ENCODE measurements around the gene ATRNL1.

ATRNL1 gene

DNA sequence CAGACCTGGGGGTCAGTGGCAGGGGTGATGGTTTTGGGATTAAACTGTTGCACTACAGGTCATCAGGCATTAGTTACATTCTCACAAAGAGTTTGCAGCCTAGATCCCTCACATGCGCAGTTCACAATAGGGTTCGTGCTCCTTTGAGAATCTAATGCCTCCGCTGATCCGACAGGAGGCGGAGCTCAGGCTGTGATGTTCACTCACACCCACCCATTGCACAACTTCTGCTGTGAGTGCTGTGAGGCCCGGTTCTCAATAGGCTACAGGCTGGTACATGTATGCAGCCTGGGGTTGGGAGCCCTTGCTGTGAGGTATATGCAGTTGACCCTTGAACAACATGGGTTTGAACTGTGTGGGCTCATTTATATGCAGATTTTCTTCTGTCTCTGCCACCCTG is 763.4 kb downstream of the ATRNL1 start:
- no peak for DNase-seq

DNA sequence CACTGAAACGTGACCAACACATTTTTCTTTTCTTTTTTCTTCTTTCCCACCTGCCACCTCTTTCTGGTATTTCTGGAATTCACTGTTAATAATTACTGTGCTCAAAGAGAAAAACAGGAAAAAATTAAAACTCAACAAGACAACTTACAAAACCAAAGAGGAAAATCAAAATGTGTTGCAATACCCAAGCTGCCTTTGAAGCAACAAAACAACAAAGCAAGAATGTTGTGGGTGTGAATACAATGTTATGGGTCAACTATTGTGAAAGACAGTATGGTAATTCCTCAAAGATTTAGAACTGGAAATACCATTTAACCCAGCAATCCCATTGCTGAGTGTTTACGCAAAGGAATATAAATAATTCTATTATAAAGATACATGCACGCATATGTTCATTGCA is 764.7 kb downstream of the ATRNL1 start:
- no peak for DNase-seq

GRCh38 chr10:115860182-115861107 is 767.3 kb downstream of the ATRNL1 start:
- no peak for DNase-seq

GRCh38 chr10:115861455-115861854 is 768.3 kb downstream of the ATRNL1 start:
- no peak for DNase-seq

DNA sequence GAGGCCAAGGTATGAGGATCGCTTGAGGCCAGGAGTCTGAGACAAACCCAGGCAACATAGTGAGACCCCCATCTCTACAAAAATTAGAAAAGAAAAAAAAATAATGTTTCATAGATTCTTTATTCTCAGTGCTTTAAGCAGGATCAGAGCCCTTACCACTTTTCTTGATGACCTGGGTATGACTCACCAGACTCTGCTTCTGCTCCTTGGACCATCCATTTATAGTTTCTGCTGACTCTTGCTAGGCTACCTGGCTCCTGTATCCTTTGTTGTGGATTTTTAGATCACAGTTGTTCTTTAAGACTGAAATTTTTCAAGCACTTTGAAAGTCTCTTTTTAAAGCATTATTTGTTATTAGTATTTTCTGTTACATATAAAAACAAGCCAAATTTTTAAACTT is 768.7 kb downstream of the ATRNL1 start:
- DNase-seq, result no peak

DNA sequence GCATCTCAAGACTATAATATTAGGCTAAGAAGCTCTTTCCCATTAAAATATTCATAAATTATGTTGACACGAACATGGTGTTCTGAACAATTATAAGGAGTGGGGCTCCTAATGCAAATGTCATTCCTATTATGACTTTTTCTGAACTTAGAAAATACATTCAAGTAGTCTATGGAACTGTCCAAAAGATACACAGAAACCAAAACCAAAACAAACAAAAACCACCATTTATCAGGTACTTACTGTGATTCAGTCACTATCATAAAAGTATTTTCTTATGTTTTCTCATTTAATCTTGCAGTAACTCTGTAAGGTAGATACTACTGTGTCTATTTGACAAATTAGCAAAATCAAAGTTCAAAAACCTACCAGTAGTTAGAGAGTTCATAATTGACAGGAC is 773.0 kb downstream of the ATRNL1 start:
- DNase-seq, result no peak

DNA sequence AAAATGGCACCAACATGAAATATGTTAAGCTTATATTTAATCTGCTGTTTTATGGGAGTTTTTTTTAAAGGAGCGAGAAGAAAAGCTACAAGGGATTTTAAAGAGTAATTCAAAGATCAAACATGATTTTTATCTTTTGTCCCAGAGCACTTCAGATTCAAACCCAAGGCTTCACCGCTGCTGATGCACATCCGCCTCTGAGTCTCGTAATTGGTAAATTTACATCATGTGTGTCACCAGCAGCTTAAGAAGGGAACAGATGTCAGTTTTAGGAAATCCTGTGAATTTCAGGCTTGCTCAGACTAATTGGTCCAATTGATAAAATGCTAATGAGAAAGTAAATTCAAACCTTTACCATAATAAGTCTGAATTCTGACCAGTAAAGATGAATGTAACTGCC is 773.5 kb downstream of the ATRNL1 start:
- DNase-seq, result no peak

GRCh38 chr10:115867305-115867704 is 774.1 kb downstream of the ATRNL1 start:
- no peak for DNase-seq

GRCh38 chr10:115871855-115872254 is 778.7 kb downstream of the ATRNL1 start:
- DNase-seq, result no peak

GRCh38 chr10:115875172-115875571 is 782.0 kb downstream of the ATRNL1 start:
- DNase-seq, result no peak

DNA sequence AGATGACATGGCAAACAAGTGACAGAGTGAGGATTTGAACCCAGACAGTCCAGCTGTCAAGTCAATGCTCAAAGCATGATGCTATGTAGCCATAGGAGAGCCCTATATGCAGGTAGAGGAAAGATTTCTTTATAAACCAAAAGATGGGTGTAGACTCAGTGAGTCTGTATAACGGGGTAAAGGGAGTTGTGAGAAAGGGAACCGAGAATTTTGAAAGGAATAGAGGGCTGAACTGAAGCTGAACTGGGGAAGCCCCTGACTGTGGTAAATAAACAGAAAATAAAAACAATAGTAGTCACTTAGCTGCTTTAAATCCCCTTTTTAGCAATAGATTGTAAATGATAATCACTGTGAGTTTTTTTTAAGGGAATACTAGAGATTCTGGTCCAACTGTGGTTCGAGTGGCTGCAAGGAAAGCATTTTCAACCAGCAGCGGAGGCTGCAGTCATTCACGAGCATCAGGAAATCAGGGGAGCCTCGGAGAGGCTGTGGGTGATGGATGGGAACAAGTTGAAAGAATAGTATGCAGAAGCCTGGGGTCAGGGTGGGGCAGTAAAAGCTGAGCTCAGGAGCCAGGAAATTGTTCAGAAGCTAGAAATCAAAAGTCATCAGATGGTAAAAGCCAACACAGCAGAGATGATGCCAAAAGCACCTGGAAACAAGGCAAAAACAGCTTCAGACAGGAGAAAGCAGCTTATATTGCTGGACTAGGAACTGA is 786.4 kb downstream of the ATRNL1 start:
- no peak for DNase-seq

GRCh38 chr10:115882021-115882420 is 788.9 kb downstream of the ATRNL1 start:
- no peak for DNase-seq

GRCh38 chr10:115883372-115883771 is 790.2 kb downstream of the ATRNL1 start:
- DNase-seq, result no peak

GRCh38 chr10:115884331-115884730 is 791.2 kb downstream of the ATRNL1 start:
- DNase-seq, result no peak

DNA sequence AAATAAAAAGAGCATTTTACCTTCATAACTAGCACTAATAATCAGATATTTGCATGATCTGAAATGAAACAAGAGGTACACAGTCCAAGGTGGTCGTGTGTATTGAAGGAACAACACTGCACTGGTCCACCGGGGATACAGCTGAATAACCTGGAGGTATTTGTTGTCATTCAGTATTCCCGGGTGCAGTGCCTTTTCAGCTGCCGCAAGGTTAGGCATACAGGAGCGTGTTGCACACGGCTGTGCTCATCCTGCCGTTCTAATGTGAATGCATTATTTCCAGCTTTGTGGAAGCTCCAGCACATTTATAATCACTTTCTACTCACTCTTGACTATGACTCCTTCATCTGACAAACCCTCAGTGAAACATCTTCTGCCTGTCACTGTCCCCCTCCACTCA is 802.0 kb downstream of the ATRNL1 start:
- DNase-seq, result no peak

GRCh38 chr10:115898242-115898641 is 805.1 kb downstream of the ATRNL1 start:
- no peak for DNase-seq

DNA sequence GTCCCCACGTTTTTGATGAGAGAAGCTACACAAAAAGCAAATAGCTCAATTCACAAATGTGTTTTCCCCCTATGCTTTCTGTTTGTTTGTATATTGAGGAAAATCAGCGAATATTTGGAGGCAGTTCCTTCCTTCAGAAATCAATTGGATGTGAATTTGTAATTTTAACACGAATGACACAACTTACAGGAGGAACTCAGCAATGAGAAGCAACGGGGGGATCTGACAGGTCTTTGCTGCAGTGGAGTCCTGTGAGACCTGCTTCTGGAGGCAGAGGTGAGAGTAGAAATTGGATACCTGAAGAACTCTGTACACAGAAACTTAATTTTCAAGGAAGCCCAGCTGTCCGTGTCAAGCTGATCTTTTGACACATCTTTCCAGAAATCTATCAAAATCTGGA is 809.4 kb downstream of the ATRNL1 start:
- no peak for DNase-seq

- DNase-seq, result no peak
Measured at GRCh38 chr10:115903207-115903606, 810.0 kb downstream of the ATRNL1 start.

GRCh38 chr10:115903845-115904244 is 810.7 kb downstream of the ATRNL1 start:
- DNase-seq, result no peak

DNA sequence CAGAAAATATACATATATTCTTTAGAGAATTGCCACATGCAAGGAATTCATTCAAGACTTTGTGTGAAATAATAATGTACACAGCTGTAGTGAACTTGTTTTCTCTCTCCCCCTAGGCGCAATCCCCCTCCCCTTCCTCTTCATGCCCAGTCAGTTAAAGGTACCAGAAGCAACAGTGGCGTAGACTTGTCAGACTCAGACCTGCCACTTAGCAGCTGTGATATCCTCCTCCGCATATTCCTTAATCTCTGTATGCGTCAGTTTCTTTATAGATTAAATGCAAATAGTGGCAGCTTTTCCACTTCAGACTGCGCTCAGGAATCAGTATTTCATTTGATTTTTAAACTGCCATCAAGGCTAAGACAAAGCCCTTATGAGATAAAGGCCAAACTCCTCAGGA is 815.9 kb downstream of the ATRNL1 start:
- no peak for DNase-seq

GRCh38 chr10:115909962-115910731 is 817.0 kb downstream of the ATRNL1 start:
- no peak for DNase-seq

GRCh38 chr10:115914475-115914874 is 821.3 kb downstream of the ATRNL1 start:
- DNase-seq, result no peak

GRCh38 chr10:115915429-115915828 is 822.3 kb downstream of the ATRNL1 start:
- DNase-seq, result no peak
